ENCODE measurements around the gene NXPE3. TPM values are rescaled to one million over a fixed set of nuclear protein-coding genes. Genes with fewer than 3 reads are reported as not detected.
"Not testable (repeated sequence)": the region's sequence is repeated elsewhere in the genome, so short reads cannot be mapped to it uniquely, and the experiment has no call there.

The NXPE3 gene
- total RNA-seq, 3 donors from 2014 or later: 7.7 to 21.6 (median 17.0) TPM

GRCh38 chr3:101858464-101859030 lies 79.5 kb downstream of the NXPE3 start:
- Histone ChIP-seq H3K4me1 (no peaks in the 10 kb centered on the region), H3K9me3 (no peaks in the 10 kb centered on the region), H3K27ac (peak overlapping the region in 1 of 2 donors; percentile 30), H3K4me3 (peak overlapping the region in 2 of 3 donors; percentile 17 to 74), H3K36me3 (peaks cover 6% of the 10 kb centered on the region), H3K27me3 (no peaks in the 10 kb centered on the region)
- intact Hi-C loops (cut with DNase I; ENCODE audit: low total_unique reads): no loop called here
- no peak for DNase-seq (ENCODE audit: low spot score in 2 of 2)
- TF ChIP-seq POLR2AphosphoS5 (IDR thresholded peaks at IDR 0.05) (no peak), POLR2A (IDR thresholded peaks at IDR 0.05) (no peak), CTCF (IDR thresholded peaks at IDR 0.05) (no peak)

GRCh38 chr3:101859882-101860448 lies 81.0 kb downstream of the NXPE3 start:
- Histone ChIP-seq H3K27ac (peak overlapping the region in 1 of 2 donors; percentile 35), H3K36me3 (no peaks in the 10 kb centered on the region), H3K27me3 (no peaks in the 10 kb centered on the region), H3K9me3 (no peaks in the 10 kb centered on the region), H3K4me3 (no peak overlapping the region), H3K4me1 (no peaks in the 10 kb centered on the region)
- TF ChIP-seq CTCF (IDR thresholded peaks at IDR 0.05): no peak
- no peak for TF ChIP-seq POLR2A (IDR thresholded peaks at IDR 0.05)
- peak in 1 of 3 donors; percentile 10 for TF ChIP-seq POLR2AphosphoS5 (IDR thresholded peaks at IDR 0.05)
- DNase-seq (ENCODE audit: low spot score in 2 of 2): no peak
- intact Hi-C loops (cut with DNase I; ENCODE audit: low total_unique reads): no loop called here

GRCh38 chr3:101861212-101861788 lies 82.3 kb downstream of the NXPE3 start:
- no peaks in the 10 kb centered on the region for H3K27me3 ChIP-seq
- TF ChIP-seq POLR2A (IDR thresholded peaks at IDR 0.05) (no peak), CTCF (IDR thresholded peaks at IDR 0.05) (no peak), POLR2AphosphoS5 (IDR thresholded peaks at IDR 0.05) (no peak)

GRCh38 chr3:101861789-101862415 lies 82.9 kb downstream of the NXPE3 start:
- Histone ChIP-seq H3K4me3 (no peak overlapping the region), H3K36me3 (no peaks in the 10 kb centered on the region), H3K27ac (no peak overlapping the region), H3K27me3 (no peaks in the 10 kb centered on the region), H3K4me1 (no peaks in the 10 kb centered on the region), H3K9me3 (no peaks in the 10 kb centered on the region)
- TF ChIP-seq POLR2AphosphoS5 (IDR thresholded peaks at IDR 0.05) (peak in 1 of 3 donors; percentile 33), POLR2A (IDR thresholded peaks at IDR 0.05) (no peak)
- no peak for DNase-seq (ENCODE audit: low spot score in 2 of 2)
- intact Hi-C loops (cut with DNase I; ENCODE audit: low total_unique reads): no loop called here

More at GRCh38 chr3:101861212-101861788, 82.3 kb downstream of the NXPE3 start:
- no peaks in the 10 kb centered on the region for H3K36me3 ChIP-seq
- intact Hi-C loops (cut with DNase I; ENCODE audit: low total_unique reads): no loop called here
- no peak for DNase-seq (ENCODE audit: low spot score in 2 of 2)
- no peaks in the 10 kb centered on the region for H3K9me3 ChIP-seq
- H3K4me3 ChIP-seq: no peak overlapping the region
- no peaks in the 10 kb centered on the region for H3K4me1 ChIP-seq
- H3K27ac ChIP-seq: no peak overlapping the region

GRCh38 chr3:101862416-101863165 lies 83.6 kb downstream of the NXPE3 start:
- Histone ChIP-seq H3K4me1 (no peaks in the 10 kb centered on the region), H3K4me3 (no peak overlapping the region), H3K27ac (no peak overlapping the region), H3K27me3 (no peaks in the 10 kb centered on the region), H3K9me3 (no peaks in the 10 kb centered on the region), H3K36me3 (no peaks in the 10 kb centered on the region)
- TF ChIP-seq POLR2A (IDR thresholded peaks at IDR 0.05): no peak
- TF ChIP-seq POLR2AphosphoS5 (IDR thresholded peaks at IDR 0.05): no peak
- no peak for TF ChIP-seq CTCF (IDR thresholded peaks at IDR 0.05)
- DNase-seq (ENCODE audit: low spot score in 2 of 2): no peak
- intact Hi-C loops (cut with DNase I; ENCODE audit: low total_unique reads): no loop called here

- H3K27ac ChIP-seq; DNase-seq (ENCODE audit: low spot score in 2 of 2); intact Hi-C loops (cut with DNase I; ENCODE audit: low total_unique reads); H3K4me1 ChIP-seq; H3K36me3 ChIP-seq; H3K4me3 ChIP-seq; H3K27me3 ChIP-seq; H3K9me3 ChIP-seq: not testable (repeated sequence)
Measured at GRCh38 chr3:101864926-101865325, 85.9 kb downstream of the NXPE3 start.
